Measurements from ENCODE around the gene CBX5. TPM values are rescaled to one million over a fixed set of nuclear protein-coding genes. Genes with fewer than 3 reads are reported as not detected.

The CBX5 gene
- total and polyA plus RNA-seq, 2 of the 8 experiments (the other 6 are each of a cell fraction or from before 2014, with no cell fraction given), result 62.4 to 231 TPM

GRCh38 chr12:54251667-54252284 lies 28.1 kb downstream of the CBX5 start:
- no peaks in the 10 kb centered on the region for H3K23me2 ChIP-seq (ENCODE audit: low read depth, low read length)
- no peak overlapping the region for H3K56ac ChIP-seq (replicated peaks; ENCODE audit: insufficient read length, low read depth, low read length)
- no peak overlapping the region for H2BK5ac ChIP-seq (ENCODE audit: low read depth, low read length)
- H3K18ac ChIP-seq (ENCODE audit: extremely low read depth, low read length), result no peak overlapping the region
- FAIRE-seq (no peak), DNase-seq (ENCODE audit: low read depth in 1 of 2, low spot score in 2 of 2) (no peak)
- peaks cover 15 to 61% (median 34%) of the 10 kb centered on the region in 4 experiments for H3K36me3 ChIP-seq (ENCODE audit: control insufficient read depth in 2 of 4, insufficient read depth in 4 of 4, low read length in 3 of 4)
- ChIA-PET CTCF (ENCODE audit: partially characterized antibody) (interaction anchor here (0.7 to 6.7 kb wide), 30 partner anchors 9 to 110 kb away, joined by 3 to 90 read pairs (median 6); partner anchors contain the start of genes CBX5, COPZ1 and HNRNPA1), POLR2A (ENCODE audit: partially characterized antibody) (interaction anchor here (0.7 to 44.8 kb wide), 12 partner anchors 8 to 111 kb away, joined by 3 to 1006 read pairs (median 4); partner anchors contain the start of genes CBX5 and HNRNPA1)
- no peak overlapping the region for H2BK120ac ChIP-seq (replicated peaks; ENCODE audit: low read depth, low read length)
- no peak overlapping the region for H4K5ac ChIP-seq (ENCODE audit: insufficient read length, low read depth, low read length)
- H2BK20ac ChIP-seq (ENCODE audit: low read length), result no peak overlapping the region
- H2BK12ac ChIP-seq (ENCODE audit: low read depth, low read length), result no peak overlapping the region
- no peak overlapping the region for H4K8ac ChIP-seq (ENCODE audit: extremely low read depth, insufficient read depth, low read length)
- no peak overlapping the region for H3K4me2 ChIP-seq (ENCODE audit: insufficient read depth in 1 of 2, low read depth in 2 of 2, low read length in 2 of 2)
- no peak overlapping the region for H3K23ac ChIP-seq (ENCODE audit: insufficient read length)
- no peak overlapping the region for H3K9ac ChIP-seq (replicated peaks in 1 of 4; ENCODE audit: extremely low read depth in 1 of 4, low read depth in 3 of 4, low read length in 3 of 4)
- H2AFZ ChIP-seq (ENCODE audit: low read length), result no peak overlapping the region
- H3K79me1 ChIP-seq (ENCODE audit: low read depth, low read length), result peaks cover 2% of the 10 kb centered on the region
- H3K4me3 ChIP-seq (ENCODE audit: extremely low read depth in 1 of 4, insufficient read depth in 2 of 4, low read depth in 3 of 4, low read length in 4 of 4), result no peak overlapping the region
- no peak overlapping the region for H2BK15ac ChIP-seq (ENCODE audit: low read length)
- TF ChIP-seq RAD21 (IDR thresholded peaks at IDR 0.05 in 1 of 2, conservative IDR thresholded peaks at IDR 0.05 in 1 of 2; ENCODE audit: low read depth in 2 of 2, low read length in 2 of 2) (peak; percentile 56 to 62), KDM1A (IDR thresholded peaks at IDR 0.05; ENCODE audit: borderline replicate concordance, low read length) (no peak), CTCF (IDR thresholded peaks at IDR 0.05; ENCODE audit: control extremely low read depth in 1 of 3, insufficient read depth in 1 of 3, low read depth in 1 of 3, low read length in 3 of 3) (peak in 2 of 3 experiments; percentile 41 to 55; a peak in 2 of 4 replicates)
- H3K9me3 ChIP-seq (ENCODE audit: insufficient read depth in 2 of 2, low read depth in 1 of 2, low read length in 1 of 2), result no peaks in the 10 kb centered on the region
- peaks cover 1 to 5% of the 10 kb centered on the region in 2 experiments for H4K20me1 ChIP-seq (replicated peaks in 1 of 2; ENCODE audit: control insufficient read depth in 1 of 2, insufficient read depth in 2 of 2, low read length in 2 of 2)
- H3K27me3 ChIP-seq (replicated peaks in 1 of 4; ENCODE audit: control insufficient read depth in 3 of 4, extremely low read depth in 1 of 4, insufficient read depth in 3 of 4, low read length in 3 of 4), result no peaks in the 10 kb centered on the region
- H2AK5ac ChIP-seq (ENCODE audit: low read depth, low read length), result no peak overlapping the region
- H3K27ac ChIP-seq (ENCODE audit: low read depth, low read length), result no peak overlapping the region
- H3K79me2 ChIP-seq (ENCODE audit: control insufficient read depth in 1 of 2, insufficient read depth in 2 of 2, low read length in 2 of 2), result peaks cover 0 to 20% of the 10 kb centered on the region in 2 experiments; a peak in 3 of 4 replicates
- H3K4me1 ChIP-seq (replicated peaks in 1 of 4; ENCODE audit: control insufficient read depth in 3 of 4, insufficient read depth in 4 of 4, low read length in 3 of 4), result no peaks in the 10 kb centered on the region
- no peak overlapping the region for H4K91ac ChIP-seq (replicated peaks; ENCODE audit: insufficient read length, low read length)
- WGBS, 2 experiments (ENCODE audit: extremely low coverage in 1 of 2, insufficient coverage in 1 of 2, insufficient read length in 1 of 2, insufficient replicate concordance in 2 of 2, low coverage in 1 of 2, low lambda C conversion rate in 2 of 2, missing lambda C conversion rate in 1 of 2), result 63% methylated on average over 1 of the region's 1 CpG; no CpG with 5 or more reads in 1 of the 2 experiments
- H3K14ac ChIP-seq (ENCODE audit: insufficient read length), result no peak overlapping the region
- no peak overlapping the region for H3K4ac ChIP-seq (replicated peaks; ENCODE audit: insufficient read length, low read depth, low read length)
